Stimulated activated CD4-positive, alpha-beta T cell treated with anti-CD3 and anti-CD28 coated beads, Interleukin-1b, Interleukin-23, amount 100 ng/mL, for 24 hours (primary cell): Measurements from ENCODE around the gene SLITRK2.

ENCODE experiments used
- DNase-seq, 4 experiments: peaks; one replicate each; pipeline ENCODE4 v3.0.0-alpha.2; 2020; ENCODE audit warnings: low read depth in 4 of 4, low spot score in 1 of 4

SLITRK2 gene

DNA sequence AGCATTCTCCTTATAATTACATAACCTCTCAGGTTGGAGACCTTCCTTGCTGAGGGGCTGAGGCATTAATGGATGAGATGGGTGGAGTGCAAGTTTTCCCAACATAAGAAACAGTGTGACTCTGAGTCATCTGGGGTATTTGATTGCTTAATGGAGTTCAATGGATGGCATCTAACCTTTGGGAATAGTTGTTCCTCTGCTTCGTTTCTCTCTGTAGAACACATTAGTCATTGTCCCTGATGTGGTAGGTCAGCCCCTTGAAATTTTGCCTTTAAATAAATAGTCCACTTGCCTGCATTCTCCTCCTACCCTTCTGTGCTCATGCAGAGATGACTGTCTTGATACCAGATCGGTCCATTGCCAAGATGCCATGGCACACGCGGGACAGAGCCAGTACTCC is 38.6 kb downstream of the SLITRK2 start:
- no peak for DNase-seq

DNA sequence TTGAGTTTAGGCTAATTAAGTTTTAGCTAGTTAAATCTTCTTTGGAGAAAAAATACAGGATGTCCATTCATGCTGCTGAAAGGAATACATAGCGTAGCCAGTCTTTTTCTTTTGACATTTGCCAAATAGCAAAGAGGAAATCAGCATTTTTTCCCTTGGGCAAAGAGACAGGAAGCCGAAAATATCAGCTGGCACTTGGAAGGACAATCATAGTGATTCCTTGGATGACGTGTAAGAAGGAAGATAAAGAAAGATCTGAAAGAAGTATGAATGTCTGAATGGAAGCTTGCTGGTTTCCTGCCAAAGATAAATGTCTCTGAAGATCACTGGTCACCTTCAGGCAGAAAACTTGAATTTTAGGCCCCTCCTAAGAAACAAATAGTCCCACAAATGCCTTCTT is 44.2 kb downstream of the SLITRK2 start:
- no peak for DNase-seq

DNA sequence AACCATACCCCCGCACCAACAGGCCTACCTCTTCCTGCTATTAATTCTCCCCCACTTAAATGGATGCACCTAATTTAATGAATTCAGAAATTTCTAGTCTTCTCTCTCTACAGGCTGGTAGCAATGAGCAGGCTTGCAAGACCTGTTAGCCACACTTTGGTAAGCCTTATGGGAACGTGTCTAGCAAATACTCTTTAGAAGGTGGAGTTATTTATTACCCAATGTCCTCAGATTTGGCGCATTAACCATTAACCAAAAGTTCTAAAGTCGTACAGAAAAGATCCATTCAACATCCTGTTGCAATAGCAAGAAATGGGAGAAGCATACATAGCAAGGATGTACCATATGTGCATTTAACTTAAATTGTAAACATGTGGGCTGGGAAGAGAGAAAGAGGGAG is 47.5 kb downstream of the SLITRK2 start:
- DNase-seq: no peak
